ENCODE measurements around the gene ADAP1.
"Not testable (repeated sequence)": the region's sequence is repeated elsewhere in the genome, so short reads cannot be mapped to it uniquely, and the experiment has no call there.

ADAP1 gene

DNA sequence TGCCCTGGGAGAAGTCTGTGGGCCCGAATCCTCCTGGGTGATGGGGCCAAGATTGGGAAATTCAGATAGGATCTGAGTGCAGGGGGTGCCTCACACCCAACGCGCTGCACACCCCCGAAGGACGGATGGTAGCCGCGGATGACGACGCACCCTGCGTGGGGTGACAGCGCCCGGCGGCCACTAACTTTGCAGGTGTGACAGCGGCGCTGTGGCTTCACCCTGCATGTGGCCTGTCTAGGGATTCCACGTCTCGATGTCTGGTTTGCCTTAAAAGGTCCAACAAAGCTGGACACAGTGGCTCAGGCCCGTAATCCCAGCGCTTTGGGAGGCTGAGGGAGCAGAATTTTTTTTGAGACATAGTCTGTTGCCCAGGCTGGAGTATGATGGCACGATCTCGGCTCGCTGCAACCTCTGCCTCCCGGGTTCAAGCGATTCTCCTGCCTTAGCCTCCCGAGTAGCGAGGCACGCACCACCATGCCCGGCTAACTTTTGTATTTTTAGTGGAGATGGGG, 18.6 kb downstream of the ADAP1 start:
- no peak for DNase-seq

DNA sequence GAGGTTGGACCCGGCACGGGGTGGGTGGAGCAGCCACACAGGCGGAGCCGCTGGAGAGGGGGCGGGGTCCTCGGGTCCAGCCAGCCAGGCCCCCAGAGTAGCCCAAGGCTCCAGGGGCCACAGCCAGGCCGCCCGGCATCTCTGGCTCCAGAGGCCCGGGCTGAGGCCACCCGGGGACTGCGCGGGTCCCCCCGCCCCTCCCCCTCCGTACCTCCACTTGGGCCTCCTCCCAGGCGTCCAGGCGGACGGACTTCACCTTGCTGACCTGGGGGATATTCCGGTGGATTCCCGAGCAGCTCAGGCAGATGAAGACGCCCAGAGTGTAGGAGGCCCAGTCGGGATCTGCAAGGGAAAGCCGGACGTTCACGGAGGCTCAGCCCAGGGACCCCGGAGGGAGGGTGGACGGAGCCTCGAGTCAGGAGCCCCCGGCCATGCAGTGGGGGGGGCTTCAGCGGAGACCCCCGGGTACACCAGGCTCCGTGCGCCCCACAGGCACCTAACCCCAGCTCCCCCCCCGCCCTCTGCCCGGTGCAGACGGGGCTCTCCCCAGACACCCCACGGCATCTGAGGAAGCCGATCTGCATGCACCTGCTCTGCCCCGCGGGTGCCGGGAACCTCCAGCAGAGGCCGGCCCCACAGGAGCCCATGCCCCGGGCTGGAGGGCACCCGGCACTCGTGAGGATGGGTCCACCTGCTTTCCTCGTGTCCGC, 19.2 kb downstream of the ADAP1 start:
- DNase-seq: no peak

DNA sequence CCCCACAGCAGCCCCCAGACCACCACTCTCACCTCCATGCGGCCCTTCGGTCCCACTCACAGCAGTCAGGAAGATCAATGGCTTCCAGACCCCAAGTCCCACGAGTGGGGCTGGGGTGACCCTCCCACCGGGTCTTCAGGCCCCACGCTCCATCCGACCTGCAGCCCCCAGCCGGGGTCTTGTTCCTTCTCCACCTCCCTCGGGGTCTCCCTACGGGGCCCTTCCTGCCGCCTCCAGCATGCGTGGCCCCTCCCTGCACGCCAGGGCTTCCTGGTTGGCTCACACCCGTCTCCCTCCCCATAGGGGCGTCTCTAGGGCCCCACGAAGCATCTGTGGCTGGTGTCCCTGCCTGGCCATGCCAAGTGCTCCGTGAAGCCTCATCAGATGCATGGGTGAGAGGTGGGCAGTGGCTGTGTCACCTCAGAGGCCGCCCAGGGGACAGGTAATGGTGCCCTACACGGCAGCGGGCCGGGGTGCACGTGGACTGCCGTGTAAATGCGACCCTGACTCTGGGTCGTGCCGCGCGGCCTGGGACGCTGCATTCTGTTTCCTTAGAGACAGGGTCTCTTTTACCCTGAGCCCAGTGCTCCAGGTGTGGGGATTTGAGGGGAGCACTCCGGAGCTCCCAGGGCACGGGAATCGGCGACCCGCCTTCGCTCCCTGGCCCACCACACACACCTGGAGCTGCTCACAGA, 19.9 kb downstream of the ADAP1 start:
- DNase-seq: no peak

DNA sequence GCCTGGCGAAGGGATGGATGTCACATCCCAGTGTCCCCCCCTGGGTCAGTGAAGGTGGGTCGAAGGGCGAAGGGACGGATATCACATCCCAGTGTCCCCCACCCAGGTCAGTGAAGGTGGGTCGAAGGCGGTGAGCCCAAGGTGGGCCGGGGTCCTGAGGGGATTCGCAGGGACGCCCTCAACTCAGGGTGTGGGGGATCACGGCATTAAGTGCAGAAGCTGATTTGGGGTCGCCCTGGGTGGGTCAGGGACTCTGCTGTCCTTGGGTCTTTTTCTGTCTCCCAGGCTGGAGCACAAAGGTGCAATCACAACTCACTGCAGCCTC, 21.9 kb downstream of the ADAP1 start:
- DNase-seq: no peak

DNA sequence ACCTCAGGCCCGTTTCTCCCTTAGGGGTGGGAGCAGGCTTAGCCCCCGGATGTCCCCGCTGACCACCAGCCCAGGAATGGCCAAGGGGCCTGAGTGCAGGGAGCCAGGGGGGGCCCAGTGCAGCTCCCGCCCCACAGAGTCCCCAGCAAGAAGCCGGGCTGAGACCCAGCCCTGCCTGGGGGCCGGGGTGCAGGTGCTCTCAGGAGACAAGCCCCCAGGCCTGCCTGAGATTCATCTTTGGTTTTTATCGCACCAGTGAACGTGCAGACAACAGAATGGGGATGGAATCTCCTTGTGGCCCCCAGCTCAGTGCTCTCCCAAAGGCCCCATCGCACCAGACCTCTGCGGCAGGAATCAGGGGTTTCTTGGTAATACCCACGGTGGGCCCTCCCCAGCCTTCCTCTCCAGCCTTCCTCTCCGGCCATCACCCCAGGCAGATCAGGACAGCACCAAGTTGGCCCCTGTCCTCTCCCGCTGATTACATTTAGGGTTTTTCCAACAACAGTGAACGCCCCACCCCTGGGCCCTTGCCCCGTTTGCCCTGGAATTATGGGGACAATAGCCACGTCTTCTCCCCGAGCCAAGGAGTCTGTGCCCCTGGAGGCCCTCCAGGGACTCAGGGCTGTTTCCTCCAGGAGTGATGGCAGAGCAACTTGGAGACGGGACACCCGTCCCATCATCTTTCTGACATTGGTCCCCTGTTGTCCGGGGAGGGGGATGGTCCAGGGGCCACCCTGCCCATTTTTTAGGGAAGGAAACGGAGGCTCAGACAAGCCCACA, 22.4 kb downstream of the ADAP1 start:
- no peak for DNase-seq

DNA sequence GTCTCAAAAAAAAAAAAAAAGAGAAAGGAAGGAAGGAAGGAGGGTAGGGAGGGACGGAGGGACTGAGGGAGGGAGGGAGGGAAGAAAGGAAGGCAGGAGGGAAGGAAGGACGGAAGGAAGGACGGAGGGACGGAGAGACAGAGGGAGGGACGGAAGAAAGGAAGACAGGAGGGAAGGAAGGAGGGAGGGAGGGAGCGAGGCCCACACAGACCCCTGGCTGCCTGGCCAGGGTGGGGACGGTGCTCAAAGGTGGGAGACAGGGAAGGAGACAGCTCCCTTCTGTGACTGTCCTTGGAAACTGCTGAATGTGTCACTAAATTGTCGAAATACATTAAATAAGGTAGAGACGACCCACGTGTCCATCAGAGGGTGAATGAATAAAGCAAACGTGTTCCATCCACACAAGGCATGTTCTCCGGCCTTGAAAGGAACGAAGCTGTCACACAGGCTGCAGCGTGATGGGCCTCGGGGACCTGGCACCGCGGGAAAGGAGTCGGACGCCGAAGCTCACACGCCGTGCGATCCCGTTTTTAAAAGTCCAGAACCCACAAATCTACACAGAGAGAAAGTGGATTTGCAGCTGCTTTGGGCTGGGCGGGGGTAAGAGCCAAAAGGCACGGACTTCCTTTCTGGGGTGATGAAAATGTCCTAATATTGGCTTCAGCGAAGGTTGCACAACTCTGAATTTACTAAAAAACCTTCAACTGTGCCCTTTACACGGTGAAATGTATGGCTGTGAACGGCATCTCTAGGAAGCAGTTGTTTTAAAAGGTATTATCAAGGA, 23.3 kb downstream of the ADAP1 start:
- DNase-seq: no peak

DNA sequence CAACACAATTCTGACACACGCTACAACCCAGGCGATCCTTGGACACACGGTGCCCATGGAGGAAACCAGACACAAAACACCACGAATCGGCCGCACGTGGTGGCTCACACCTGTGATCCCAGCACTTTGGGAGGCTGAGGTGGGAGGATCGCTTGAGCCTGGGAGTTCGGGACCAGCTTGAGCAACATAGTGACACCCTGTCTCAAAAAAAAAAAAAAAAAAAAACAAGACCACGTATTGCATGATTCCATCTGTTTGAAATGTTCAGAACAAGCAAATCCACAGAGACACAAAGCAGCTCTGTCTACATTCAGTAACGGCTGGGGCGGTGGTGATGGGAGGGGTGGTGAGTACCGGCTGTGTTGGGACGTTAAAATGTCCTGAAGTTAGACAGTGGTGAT, 25.2 kb downstream of the ADAP1 start:
- DNase-seq: no peak

DNA sequence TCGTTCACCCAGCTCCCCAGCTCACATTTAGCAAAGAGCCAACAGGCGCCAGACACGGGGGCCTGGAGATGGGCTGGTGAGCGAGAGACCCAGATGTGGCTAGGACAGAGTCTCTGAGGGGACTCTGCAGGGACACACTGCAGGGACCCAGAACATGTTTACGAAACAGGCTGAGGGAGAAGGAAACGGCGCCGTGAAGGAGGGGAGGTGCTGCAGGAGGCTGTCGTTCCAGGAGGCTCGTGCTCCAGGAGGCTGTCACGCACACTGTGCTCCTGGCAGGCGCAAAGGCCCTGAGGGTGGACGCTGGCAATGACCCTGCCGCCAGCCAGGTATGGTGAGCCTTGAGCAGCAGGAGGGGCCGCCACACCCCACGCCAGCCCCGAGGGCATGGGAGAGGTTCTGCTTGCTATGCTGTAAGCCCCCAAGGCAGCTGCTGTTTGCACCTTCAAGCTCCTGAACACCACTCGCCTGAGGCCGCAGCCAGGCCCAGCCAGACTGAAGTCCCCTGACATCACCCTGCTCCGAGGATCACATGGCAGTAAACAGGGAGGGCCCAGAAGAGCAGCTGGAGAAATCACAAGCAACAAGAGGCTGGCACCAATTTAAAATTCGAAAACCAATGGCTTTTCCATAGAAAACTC, 27.3 kb downstream of the ADAP1 start:
- no peak for DNase-seq

DNA sequence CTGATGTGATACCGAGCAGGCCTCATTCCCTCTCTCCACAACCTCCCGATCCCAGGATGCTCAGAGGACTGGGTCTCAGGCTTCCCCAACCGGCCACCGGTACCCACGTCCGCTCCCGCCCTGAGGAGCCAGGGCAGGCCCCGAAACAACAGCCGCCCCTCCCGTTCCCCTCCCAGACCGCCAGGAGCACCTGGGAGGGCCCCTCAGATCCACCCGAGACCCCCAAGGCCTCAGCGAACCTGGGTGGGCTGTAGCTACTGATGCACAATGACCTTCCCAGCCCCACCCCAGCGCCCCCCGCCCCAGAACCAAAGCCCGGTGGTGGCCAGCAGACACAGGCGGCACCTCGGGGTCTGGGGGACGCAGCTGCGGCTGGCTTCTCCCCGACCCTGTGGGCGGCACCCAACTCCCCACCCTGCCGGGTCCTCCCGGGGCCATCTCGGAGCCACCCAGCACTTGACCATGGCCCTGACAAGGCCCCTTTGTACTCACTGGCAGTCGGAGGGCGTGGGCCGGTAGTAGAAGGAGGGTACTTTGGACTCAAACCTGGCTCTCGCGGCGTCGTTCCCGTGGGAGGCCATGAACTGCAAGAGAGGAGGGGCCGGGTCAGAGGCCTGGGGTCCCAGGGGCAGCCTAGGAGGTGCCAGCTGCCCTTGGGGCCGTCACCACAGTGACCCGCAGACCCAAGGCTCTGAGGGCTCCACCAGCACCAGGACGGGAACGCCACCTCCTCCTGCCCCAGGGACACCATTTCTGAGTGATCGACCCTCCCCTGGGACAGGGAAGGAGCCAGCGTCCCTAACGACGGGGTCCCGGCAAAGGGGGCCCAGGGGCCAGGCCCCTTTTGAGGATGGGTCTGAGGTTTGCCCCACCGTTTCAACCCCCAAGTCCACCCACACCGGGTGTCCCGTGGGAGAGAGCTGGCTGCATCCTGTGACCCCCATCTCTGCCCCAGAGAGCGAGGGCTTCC, 28.1 kb downstream of the ADAP1 start:
- DNase-seq: no peak

DNA sequence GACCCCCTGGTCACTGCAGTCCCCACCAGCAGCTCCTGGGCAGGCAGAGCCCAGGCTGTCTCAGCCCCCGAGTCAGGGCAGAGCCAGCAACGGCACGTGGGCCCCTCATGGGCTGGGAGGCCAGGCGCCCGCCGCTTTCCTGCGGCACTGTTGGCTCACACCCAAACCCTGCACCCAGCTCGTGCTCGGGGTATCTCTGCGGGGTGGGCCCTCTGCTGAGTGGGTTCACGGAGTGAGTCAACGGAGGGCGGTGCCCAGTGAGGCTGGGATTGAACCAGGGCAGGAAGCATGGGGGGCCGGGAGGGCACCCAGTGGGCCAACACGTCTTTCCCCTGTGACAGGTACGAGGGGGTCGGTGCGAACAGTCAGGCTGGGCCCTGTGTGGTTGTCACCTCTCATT, 28.9 kb downstream of the ADAP1 start:
- DNase-seq: no peak

DNA sequence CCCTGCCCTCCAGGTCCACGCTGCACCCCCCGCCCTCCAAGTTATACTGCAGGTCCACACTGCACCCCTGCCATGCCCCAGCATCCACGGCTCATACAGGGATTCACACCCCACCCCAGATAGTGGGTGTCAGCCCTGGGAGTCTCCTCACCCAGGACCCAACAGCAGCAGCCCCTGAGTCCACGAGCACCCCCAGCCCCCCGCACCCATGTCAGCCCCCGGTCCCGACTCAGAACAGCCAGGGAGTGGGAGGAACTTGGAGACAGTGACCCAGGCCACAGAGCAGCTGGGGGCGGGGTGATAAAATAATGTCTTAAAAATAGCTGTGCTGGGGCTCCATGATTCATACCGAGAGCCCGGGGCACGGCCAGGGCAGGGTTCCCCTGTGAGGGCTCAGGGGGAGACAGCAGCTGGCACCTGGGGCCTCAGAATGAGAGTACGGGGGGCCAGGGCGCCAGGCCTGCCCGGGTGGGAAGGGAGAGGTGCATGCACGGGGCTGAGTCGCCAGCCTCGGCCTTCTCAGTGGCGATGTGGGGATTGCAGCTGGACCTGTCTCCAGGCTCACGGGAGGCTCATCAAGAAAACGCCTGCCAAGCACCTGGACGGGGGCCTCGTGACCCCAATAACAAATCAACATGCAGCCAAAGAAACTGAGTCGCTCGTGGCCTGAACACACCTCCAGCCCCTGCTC, 29.8 kb downstream of the ADAP1 start:
- no peak for DNase-seq

DNA sequence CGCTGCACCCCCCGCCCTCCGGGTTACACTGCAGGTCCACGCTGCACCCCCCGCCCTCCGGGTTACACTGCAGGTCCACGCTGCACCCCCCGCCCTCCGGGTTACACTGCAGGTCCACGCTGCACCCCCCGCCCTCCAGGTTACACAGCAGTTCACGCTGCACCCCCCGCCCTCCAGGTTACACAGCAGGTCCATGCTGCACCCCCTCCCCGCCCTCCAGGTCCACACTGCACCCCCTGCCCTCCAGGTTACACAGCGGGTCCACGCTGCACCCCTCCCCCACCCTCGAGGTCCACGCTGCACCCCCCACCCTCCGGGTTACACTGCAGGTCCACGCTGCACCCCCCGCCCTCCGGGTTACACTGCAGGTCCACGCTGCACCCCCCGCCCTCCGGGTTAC, 30.4 kb downstream of the ADAP1 start:
- DNase-seq: not testable (repeated sequence)

DNA sequence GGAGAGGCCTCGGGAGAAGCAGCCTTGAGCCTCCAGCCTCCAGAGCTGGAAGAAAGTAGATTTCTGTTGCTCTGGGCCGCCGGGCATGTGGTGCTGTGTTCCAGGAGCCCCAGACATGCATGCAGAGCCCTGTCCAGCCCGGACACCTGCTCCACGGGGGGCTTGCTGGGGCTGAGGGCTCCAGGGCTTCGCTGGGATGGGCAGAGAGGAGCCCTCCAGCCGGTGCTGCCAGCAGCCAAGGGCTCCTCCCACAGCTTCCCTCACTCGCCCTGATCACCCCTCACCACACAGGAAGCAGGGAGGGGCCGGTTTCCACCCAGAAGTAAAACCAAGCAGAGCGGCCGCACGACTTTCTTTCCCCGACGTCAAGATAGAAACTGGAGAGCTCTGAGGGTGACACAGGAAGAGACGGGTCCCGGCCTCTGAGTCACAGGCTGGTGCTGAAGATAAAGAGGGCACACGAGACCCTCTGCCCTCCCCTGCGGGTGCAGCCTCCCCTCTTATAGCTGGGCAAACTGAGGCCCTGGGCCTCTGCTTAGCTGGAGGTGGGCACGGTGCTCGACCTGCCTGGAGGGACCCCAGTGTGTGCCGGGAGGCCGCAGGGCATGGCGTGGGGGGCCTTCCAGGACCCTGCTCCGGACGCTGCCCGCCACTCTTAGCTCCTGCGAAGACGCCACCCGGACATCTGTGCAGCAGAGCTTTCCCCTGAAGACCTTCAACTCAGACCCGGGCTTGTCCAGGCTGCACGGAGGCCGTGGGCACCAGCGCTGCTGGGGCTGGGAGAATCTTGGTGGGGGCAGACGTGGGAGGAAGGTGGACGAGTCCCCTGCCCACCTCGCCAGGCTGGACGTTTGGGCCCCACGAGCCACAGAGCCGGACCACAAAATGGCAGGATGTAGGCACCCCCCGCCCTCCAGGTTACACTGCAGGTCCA, 31.1 kb downstream of the ADAP1 start:
- DNase-seq: no peak

DNA sequence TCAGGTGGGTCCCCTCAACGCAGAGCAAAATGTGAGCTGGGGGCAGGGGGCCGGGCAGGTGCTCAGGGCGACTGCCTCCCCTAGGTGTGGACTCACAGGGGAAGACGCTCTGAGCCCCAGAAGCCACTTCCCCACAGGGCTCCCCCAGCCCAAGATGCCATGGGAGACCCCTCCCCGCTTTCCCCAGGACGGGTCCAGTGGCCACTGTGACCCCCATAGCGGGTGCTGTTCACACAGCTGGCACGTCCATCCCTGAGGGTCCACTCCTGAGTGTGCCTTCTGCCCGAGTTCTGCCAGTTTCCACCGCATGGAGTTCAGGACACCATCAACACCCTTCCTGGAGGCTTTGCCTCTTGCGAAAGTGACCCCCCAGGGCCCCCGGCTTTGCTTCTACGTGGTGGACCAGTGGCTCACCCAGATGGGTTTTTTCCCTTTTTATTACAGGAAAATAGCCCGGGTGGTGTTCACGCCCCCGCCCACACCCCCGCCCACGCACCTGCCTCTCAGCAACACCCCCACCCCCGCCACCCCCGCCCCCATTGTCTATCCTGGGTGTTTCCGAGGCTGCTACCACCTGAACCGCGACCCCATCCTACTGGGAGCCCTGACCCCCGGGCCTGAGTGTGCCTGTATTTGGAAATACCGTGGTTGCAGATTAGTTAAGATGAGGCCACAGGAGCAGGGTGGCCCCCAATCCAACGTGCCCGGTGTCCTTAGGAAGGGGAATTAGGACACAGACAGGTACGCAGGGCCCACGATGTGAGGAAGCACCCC, 32.0 kb downstream of the ADAP1 start:
- no peak for DNase-seq

DNA sequence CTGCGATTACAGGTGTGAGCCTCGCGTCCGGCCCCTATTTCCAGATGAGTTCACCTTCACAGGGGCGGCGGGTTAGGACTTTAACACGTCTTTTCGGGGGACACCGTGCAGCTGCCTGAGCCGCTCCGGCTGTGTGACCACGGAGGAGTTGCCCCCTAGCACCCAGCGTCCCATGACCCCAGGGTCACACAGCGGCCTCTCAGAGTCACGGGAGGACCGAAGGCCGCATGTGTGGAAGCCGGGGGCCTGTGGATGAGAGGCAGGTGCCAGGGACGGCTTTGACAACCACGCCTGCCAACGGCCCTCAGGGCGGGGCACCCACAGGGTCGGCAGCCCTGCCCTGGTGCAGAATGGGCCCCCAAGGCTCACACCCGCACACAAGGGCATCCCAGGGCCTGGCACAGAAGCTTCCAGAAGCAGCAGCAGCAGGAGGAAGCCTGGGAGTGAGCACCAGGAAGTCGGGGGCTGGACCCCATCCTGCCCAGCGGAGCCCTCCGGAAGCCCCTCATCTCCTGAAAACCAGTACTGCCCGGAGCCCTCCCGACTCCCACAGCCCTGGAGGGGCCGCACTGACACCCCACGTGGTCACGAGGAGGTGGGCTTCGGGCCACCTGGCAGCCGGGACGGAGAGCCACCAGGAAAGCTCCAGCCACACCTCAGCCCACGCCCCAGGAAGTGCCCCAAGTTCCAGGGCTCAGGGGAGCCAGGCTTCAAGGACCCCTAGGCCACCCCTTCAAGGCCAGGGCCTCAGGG, 32.7 kb downstream of the ADAP1 start:
- no peak for DNase-seq

DNA sequence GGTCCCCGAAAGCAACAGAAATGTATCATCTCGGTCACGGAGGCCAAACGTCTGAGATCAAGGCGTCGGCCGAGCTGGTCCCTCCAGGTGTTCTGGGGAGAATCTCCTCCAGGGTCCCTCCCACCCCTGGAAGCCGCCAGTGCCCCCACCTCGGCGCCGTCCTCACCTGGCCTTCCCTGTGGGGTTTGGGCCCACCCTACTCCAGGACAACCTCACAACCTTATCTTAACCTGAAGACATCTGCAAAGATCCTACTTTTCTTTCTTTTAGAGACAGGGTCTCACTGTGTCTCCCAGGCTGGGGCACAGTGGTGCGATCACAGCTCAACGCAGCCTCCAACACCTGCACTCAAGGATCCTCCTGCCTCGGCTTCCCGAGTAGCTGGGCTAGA, 33.4 kb downstream of the ADAP1 start:
- DNase-seq: no peak

DNA sequence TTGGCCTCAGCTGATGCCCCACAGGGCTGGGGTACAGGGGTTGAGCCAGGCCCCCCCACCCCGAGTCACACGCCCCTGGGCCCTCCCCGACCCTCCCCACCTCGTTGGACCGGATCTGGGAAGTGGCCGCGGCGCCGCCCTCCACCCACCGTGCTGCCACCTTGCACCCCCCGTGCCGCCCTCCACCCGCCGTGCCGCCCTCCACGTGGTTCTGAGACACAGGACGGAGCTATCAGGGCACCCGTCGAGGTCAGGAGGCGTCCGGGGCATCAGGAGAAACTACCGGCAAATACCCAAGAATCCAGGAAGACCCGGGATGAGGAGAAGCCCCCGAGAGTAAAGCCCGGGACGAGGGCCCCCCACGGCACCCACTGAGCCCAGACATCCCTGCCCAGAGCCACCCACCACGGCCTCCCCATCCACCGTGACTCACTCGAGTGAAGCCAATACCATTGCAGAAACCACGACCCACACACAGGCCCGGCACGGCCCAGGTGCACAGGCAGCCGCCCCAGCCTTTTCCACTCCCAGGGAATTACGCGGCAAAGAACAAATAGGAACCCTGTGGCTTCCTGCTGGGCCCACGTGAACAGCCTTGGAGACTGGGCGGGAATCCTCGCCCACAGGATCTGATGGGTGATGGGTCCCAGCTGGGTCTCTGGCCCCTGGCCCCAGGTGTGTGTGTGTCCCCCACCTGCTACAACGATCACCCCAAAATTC, 34.0 kb downstream of the ADAP1 start:
- DNase-seq: no peak

All from NCI-H2171 (cell line).